GM12875 (cell line): ENCODE measurements around the gene DDAH1.

Experiments
- H3K4me3 ChIP-seq: one replicate; pipeline ENCODE4 v1.5.1; 2011; ENCODE audit warnings: low read depth, low read length, control low read depth
- CTCF ChIP-seq: IDR thresholded peaks from 2 replicates; pipeline ENCODE4 v1.5.1; 2011; ENCODE audit warnings: low read depth, mild to moderate bottlenecking, control low read depth, inconsistent platforms, low read length, moderate library complexity, borderline replicate concordance; ENCODE audit not compliant: insufficient read depth

The DDAH1 gene

DNA sequence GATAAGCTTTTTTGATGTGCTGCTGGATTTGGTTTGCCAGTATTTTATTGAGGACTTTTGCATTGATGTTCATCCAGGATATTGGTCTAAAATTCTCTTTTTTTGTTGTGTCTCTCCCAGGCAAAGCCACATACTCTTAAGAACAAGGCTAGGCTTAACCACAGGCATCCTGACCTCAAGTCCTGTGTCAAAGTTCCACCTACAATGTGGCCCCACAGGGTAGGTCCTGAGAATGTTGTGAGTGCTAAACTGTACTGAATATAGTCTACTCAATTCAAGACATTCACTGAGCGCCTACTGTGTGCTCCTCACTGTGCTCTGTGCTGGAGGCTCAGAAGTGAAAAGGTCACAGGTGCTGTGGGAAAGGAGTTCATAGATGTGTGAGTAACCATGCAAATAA is 20.6 kb downstream of the DDAH1 start:
- H3K4me3 ChIP-seq: no peak overlapping the region
- TF ChIP-seq CTCF: no peak

GRCh38 chr1:85440612-85441011 is 24.3 kb downstream of the DDAH1 start:
- H3K4me3 ChIP-seq: no peak overlapping the region
- TF ChIP-seq CTCF: no peak

DNA sequence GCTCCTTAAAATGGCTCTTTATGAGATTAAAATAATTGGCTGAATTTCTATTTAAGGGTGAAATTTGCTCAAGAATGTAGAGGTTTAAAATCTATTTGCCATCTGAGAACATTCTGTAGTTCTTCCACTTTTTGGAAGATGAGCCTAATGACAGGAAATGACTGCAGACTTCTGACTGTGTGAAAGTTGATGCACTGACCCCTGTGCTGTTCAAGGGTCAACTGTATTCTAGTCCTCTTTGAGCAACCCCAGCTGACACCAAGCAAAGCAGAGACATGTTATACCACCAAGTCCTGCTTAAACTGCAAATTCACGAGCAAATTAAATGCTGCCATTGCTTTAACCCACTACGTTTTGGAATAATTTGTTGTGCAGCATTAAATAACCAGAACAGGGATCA is 26.6 kb downstream of the DDAH1 start:
- H3K4me3 ChIP-seq: no peak overlapping the region
- no peak for TF ChIP-seq CTCF

DNA sequence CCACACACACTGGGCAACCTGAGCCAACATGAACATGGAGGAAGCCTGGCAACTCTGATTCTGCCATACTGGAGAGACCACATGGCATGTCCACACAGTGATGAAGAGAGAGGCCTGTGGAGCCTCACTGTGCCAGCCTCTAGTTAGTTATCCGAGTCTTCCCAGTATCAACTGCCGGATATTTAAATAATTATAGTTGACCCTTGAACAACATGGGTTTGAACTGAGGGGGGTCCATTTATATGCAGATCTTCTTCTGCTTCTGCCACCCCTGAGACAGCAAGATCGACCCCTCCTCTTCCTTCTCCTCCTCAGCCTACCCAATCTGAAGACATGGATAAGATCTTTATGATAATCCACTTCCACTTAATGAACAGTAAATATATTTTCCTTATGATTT is 27.8 kb downstream of the DDAH1 start:
- no peak overlapping the region for H3K4me3 ChIP-seq
- TF ChIP-seq CTCF: no peak

- TF ChIP-seq CTCF: no peak
- no peak overlapping the region for H3K4me3 ChIP-seq
Measured at GRCh38 chr1:85433096-85433495, 31.9 kb downstream of the DDAH1 start.

DNA sequence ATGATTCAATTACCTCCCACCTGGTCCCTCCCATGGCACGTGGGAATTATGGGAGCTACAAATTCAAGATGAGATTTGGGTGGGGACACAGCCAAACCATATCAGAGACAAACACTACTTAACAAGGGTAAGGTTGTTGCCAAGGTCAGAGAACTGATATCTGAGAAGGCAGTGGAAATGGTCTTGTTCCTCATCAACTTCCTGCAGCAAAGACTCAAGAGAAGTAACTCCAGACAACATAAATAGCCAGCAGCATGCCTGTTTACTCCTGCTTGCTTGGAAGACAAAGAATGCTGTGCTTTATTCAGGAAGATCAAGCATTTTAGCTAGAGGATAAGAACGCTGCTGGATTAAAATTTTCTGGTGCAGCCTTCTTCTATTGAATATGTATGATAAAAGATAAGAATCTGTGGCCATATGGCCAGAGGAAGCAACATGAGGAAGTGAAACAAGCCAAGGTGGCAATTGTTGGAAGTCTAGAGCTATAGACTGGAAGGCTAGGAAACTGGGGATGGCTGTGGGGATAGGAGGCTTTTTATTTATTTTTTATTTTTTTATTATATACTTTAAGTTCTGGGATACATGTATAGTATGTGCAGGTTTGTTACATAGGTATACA is 36.4 kb downstream of the DDAH1 start:
- no peak overlapping the region for H3K4me3 ChIP-seq
- no peak for TF ChIP-seq CTCF

DNA sequence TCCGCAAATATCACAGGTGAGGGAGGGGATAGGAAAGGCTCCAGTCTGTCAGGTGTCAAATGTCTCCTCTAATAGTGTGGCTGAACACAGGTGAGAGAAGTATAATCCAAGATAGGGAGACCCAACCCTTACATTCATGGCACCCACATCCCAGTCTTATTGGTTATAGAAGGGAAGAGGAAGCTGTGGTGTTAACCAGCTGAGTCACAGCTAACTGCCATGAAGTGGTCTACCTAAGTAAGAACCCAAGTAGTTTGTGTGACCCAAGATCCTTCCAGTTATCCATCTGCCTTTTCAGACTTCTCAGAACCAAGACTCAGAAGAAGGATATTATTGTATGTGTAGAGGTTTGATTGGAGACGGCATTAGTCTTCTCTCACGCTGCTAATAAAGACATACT is 37.1 kb downstream of the DDAH1 start:
- no peak for TF ChIP-seq CTCF
- no peak overlapping the region for H3K4me3 ChIP-seq
